ENCODE results near the gene RGL2.
"Not testable (repeated sequence)": the region's sequence is repeated elsewhere in the genome, so short reads cannot be mapped to it uniquely, and the experiment has no call there.

The RGL2 gene

GRCh38 chr6:33298773-33299236, at the start of gene RGL2:
RGL2 (minus strand) TSS chr6:33298942; CDS start chr6:33298610, 332 bp downstream.
- no peak for TF ChIP-seq CTCF (IDR thresholded peaks at IDR 0.05; ENCODE audit: borderline replicate concordance, insufficient read depth, low read depth, low read length)
- peak within 1 kb of the TSS; percentile 62 for H3K4me3 ChIP-seq (ENCODE audit: low read depth, low read length)

GRCh38 chr6:33347816-33348215, 49.1 kb upstream of the RGL2 start:
- H3K4me3 ChIP-seq (ENCODE audit: low read depth, low read length) = no peak overlapping the region
- no peak for TF ChIP-seq CTCF (IDR thresholded peaks at IDR 0.05; ENCODE audit: borderline replicate concordance, insufficient read depth, low read depth, low read length)

- not testable (repeated sequence) for H3K4me3 ChIP-seq (ENCODE audit: low read depth, low read length)
Observed at GRCh38 chr6:33346972-33347371, 48.2 kb upstream of the RGL2 start.

- TF ChIP-seq CTCF (IDR thresholded peaks at IDR 0.05; ENCODE audit: borderline replicate concordance, insufficient read depth, low read depth, low read length) = peak; percentile 56; the same call in 1 of the 2 replicates
- H3K4me3 ChIP-seq (ENCODE audit: low read depth, low read length) = no peak overlapping the region
Observed at GRCh38 chr6:33344701-33345697, 46.3 kb upstream of the RGL2 start.

GRCh38 chr6:33343953-33344611, 45.3 kb upstream of the RGL2 start:
- no peak overlapping the region for H3K4me3 ChIP-seq (ENCODE audit: low read depth, low read length)
- TF ChIP-seq CTCF (IDR thresholded peaks at IDR 0.05; ENCODE audit: borderline replicate concordance, insufficient read depth, low read depth, low read length) = no peak

- not testable (repeated sequence) for H3K4me3 ChIP-seq (ENCODE audit: low read depth, low read length)
Observed at GRCh38 chr6:33343606-33343952, 44.8 kb upstream of the RGL2 start.

- no peak for TF ChIP-seq CTCF (IDR thresholded peaks at IDR 0.05; ENCODE audit: borderline replicate concordance, insufficient read depth, low read depth, low read length)
- H3K4me3 ChIP-seq (ENCODE audit: low read depth, low read length) = no peak overlapping the region
Observed at GRCh38 chr6:33339193-33339592, 40.5 kb upstream of the RGL2 start.

GRCh38 chr6:33336495-33336894, 37.8 kb upstream of the RGL2 start:
- H3K4me3 ChIP-seq (ENCODE audit: low read depth, low read length) = no peak overlapping the region
- TF ChIP-seq CTCF (IDR thresholded peaks at IDR 0.05; ENCODE audit: borderline replicate concordance, insufficient read depth, low read depth, low read length) = no peak

All from GM12875 (cell line).